ENCODE measurements around the gene SWT1. TPM values are rescaled to one million over a fixed set of nuclear protein-coding genes. Genes with fewer than 3 reads are reported as not detected.

SWT1 gene
- total and polyA plus RNA-seq, 9 of the 15 experiments (the other 6 are each of a cell fraction or from before 2014, with no cell fraction given) = 1.5 to 3.4 (median 2.3) TPM

DNA sequence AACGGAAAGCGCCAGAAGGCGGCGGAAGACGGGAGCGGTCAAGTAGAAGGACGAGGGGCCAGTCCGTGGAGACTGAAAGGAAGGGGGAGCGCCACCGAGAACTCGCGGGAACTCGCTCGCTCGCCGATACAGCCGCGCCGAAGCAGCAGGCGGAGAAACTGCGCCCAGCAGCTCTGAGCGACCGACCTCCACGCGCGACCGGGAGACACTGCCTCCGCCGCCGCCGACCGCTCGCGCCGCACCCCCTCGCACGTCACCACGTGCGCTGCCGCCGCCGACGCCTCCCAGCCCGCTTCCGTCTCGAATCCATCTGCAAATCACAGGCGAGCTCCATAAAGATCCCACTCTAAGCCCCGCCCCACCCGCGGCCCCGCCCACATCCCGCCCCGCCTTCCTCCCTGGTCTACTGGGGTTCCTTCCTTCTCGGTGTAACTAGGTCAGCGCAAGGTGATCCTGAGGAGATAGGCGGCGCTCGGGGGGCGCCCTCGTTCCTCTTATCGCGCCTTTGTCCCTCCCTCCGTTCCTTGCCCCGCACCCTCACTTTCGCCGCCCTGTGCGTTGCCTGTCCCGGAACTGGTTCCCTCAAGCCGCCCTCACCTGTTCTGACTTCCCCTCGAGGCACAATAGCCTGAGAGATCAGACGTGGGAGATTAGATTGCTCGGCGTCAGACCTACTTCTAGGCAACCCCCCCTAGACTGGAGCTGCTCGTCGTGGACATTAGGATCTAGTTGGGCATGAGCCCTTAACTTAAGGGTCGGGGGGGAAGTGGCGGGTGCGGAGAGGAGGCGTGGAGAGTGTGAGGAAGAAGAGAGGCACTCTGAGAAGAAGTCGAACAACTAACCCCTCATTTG lies 160.3 kb downstream of the SWT1 start, which contains the start of gene IVNS1ABP (continued):
- TF ChIP-seq ETV5 (CRISPR knock-in tag; IDR thresholded peaks at IDR 0.05; ENCODE audit: low read depth) = 0 out of 2 replicates have a peak, but pooled peaks have one; percentile 59
- TF ChIP-seq ERF (CRISPR knock-in tag; IDR thresholded peaks at IDR 0.05) = peak; percentile 50; the same call in 1 of the 2 replicates
- TF ChIP-seq, protein P1, sequence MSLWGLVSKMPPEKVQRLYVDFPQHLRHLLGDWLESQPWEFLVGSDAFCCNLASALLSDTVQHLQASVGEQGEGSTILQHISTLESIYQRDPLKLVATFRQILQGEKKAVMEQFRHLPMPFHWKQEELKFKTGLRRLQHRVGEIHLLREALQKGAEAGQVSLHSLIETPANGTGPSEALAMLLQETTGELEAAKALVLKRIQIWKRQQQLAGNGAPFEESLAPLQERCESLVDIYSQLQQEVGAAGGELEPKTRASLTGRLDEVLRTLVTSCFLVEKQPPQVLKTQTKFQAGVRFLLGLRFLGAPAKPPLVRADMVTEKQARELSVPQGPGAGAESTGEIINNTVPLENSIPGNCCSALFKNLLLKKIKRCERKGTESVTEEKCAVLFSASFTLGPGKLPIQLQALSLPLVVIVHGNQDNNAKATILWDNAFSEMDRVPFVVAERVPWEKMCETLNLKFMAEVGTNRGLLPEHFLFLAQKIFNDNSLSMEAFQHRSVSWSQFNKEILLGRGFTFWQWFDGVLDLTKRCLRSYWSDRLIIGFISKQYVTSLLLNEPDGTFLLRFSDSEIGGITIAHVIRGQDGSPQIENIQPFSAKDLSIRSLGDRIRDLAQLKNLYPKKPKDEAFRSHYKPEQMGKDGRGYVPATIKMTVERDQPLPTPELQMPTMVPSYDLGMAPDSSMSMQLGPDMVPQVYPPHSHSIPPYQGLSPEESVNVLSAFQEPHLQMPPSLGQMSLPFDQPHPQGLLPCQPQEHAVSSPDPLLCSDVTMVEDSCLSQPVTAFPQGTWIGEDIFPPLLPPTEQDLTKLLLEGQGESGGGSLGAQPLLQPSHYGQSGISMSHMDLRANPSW (CRISPR knock-in tag; IDR thresholded peaks at IDR 0.05) = no peak
- no peak for TF ChIP-seq MEIS2 (IDR thresholded peaks at IDR 0.05; ENCODE audit: partially characterized antibody)
- TF ChIP-seq, protein P2, sequence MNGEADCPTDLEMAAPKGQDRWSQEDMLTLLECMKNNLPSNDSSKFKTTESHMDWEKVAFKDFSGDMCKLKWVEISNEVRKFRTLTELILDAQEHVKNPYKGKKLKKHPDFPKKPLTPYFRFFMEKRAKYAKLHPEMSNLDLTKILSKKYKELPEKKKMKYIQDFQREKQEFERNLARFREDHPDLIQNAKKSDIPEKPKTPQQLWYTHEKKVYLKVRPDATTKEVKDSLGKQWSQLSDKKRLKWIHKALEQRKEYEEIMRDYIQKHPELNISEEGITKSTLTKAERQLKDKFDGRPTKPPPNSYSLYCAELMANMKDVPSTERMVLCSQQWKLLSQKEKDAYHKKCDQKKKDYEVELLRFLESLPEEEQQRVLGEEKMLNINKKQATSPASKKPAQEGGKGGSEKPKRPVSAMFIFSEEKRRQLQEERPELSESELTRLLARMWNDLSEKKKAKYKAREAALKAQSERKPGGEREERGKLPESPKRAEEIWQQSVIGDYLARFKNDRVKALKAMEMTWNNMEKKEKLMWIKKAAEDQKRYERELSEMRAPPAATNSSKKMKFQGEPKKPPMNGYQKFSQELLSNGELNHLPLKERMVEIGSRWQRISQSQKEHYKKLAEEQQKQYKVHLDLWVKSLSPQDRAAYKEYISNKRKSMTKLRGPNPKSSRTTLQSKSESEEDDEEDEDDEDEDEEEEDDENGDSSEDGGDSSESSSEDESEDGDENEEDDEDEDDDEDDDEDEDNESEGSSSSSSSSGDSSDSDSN (IDR thresholded peaks at IDR 0.05; ENCODE audit: borderline replicate concordance in 1 of 2, low read depth in 2 of 2, low read length in 2 of 2) = peak in 1 of 2 experiments; percentile 79; a peak in 1 of 4 replicates
- peak; percentile 92 for TF ChIP-seq ZEB2 (IDR thresholded peaks at IDR 0.05)
- TF ChIP-seq, protein P3, sequence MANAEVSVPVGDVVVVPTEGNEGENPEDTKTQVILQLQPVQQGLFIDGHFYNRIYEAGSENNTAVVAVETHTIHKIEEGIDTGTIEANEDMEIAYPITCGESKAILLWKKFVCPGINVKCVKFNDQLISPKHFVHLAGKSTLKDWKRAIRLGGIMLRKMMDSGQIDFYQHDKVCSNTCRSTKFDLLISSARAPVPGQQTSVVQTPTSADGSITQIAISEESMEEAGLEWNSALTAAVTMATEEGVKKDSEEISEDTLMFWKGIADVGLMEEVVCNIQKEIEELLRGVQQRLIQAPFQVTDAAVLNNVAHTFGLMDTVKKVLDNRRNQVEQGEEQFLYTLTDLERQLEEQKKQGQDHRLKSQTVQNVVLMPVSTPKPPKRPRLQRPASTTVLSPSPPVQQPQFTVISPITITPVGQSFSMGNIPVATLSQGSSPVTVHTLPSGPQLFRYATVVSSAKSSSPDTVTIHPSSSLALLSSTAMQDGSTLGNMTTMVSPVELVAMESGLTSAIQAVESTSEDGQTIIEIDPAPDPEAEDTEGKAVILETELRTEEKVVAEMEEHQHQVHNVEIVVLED (CRISPR knock-in tag; IDR thresholded peaks at IDR 0.05) = peak; percentile 92
- peak; percentile 86; the same call in 1 of the 2 replicates for TF ChIP-seq SMARCE1 (IDR thresholded peaks at IDR 0.05)
- TF ChIP-seq FOXK1 (CRISPR knock-in tag; IDR thresholded peaks at IDR 0.05; ENCODE audit: borderline replicate concordance) = no peak
- TF ChIP-seq ELF2 (CRISPR knock-in tag; IDR thresholded peaks at IDR 0.05) = peak; percentile 70
- TF ChIP-seq, protein P4, sequence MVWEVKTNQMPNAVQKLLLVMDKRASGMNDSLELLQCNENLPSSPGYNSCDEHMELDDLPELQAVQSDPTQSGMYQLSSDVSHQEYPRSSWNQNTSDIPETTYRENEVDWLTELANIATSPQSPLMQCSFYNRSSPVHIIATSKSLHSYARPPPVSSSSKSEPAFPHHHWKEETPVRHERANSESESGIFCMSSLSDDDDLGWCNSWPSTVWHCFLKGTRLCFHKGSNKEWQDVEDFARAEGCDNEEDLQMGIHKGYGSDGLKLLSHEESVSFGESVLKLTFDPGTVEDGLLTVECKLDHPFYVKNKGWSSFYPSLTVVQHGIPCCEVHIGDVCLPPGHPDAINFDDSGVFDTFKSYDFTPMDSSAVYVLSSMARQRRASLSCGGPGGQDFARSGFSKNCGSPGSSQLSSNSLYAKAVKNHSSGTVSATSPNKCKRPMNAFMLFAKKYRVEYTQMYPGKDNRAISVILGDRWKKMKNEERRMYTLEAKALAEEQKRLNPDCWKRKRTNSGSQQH (CRISPR knock-in tag; IDR thresholded peaks at IDR 0.05) = peak; percentile 30; the same call in 1 of the 2 replicates
- TF ChIP-seq, protein P5, sequence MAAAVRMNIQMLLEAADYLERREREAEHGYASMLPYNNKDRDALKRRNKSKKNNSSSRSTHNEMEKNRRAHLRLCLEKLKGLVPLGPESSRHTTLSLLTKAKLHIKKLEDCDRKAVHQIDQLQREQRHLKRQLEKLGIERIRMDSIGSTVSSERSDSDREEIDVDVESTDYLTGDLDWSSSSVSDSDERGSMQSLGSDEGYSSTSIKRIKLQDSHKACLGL (CRISPR knock-in tag; IDR thresholded peaks at IDR 0.05; ENCODE audit: borderline replicate concordance, poor library complexity, severe bottlenecking) = peak; percentile 55
- peak; percentile 83 for TF ChIP-seq RB1 (IDR thresholded peaks at IDR 0.05; ENCODE audit: low read depth)
- TF ChIP-seq SMAD2 (IDR thresholded peaks at IDR 0.05; ENCODE audit: low read depth, low read length) = no peak
- TF ChIP-seq CAMTA2 (CRISPR knock-in tag; conservative IDR thresholded peaks at IDR 0.05) = 0 out of 2 replicates have a peak, but pooled peaks have one; percentile 21
- TF ChIP-seq TARDBP (IDR thresholded peaks at IDR 0.05) = peak; percentile 68; the same call in 1 of the 2 replicates
- TF ChIP-seq PML (IDR thresholded peaks at IDR 0.05; ENCODE audit: low read length) = no peak
- TF ChIP-seq MEF2A (IDR thresholded peaks at IDR 0.05; ENCODE audit: control insufficient read depth, low read depth, low read length) = no peak
- peak; percentile 7; the same call in 1 of the 2 replicates for TF ChIP-seq KLF16 (IDR thresholded peaks at IDR 0.05)
- TF ChIP-seq ZNF77 (CRISPR knock-in tag; IDR thresholded peaks at IDR 0.05) = no peak
